22Rv1 (cell line): ENCODE results near the gene ADM2.

Experiments used
- CTCF ChIP-seq: fragments of 450-650 bp; IDR thresholded peaks from 2 replicates; pipeline ENCODE4 v1.5.1; 2017; ENCODE audit warnings: mild to moderate bottlenecking
- ZFX ChIP-seq: fragments of 450-650 bp; IDR thresholded peaks from 2 replicates; pipeline ENCODE4 v1.6.1; 2017; ENCODE audit warnings: antibody characterized with exemption, borderline replicate concordance

GRCh38 chr22:50530580-50530876, 49.2 kb downstream of the ADM2 start:
- TF ChIP-seq CTCF (no peak), ZFX (no peak)
